GM21447 (cell line): Measurements from ENCODE around the gene SLC14A1.
A peak's percentile ranks its signal among the peaks of the same experiment; 100 is the strongest.

Experiments used
- ATAC-seq: cut with Tn5 transposase; IDR thresholded peaks from one replicate; pipeline ENCODE4 v1.9.1; 2021; ENCODE audit not compliant: unreplicated experiment

The SLC14A1 gene

GRCh38 chr18:45719106-45719505, 4.9 kb upstream of the SLC14A1 start:
- no peak for ATAC-seq

GRCh38 chr18:45722899-45723298, 1.1 kb upstream of the SLC14A1 start:
- ATAC-seq: peak; percentile 92

GRCh38 chr18:45724601-45725000, 620 bp downstream of the SLC14A1 start:
- ATAC-seq: no peak

GRCh38 chr18:45725336-45725735, 1.4 kb downstream of the SLC14A1 start:
- ATAC-seq: no peak

GRCh38 chr18:45726603-45727002, 2.6 kb downstream of the SLC14A1 start:
- no peak for ATAC-seq

- ATAC-seq: no peak
Measured at GRCh38 chr18:45727068-45727467, 3.1 kb downstream of the SLC14A1 start.

GRCh38 chr18:45728336-45729010, 4.5 kb downstream of the SLC14A1 start:
- no peak for ATAC-seq

GRCh38 chr18:45730832-45731575, 7.0 kb downstream of the SLC14A1 start:
- ATAC-seq: no peak

- no peak for ATAC-seq
Measured at GRCh38 chr18:45731716-45732115, 7.7 kb downstream of the SLC14A1 start.

GRCh38 chr18:45733535-45733934, 9.6 kb downstream of the SLC14A1 start:
- ATAC-seq: no peak

GRCh38 chr18:45734505-45734904, 10.5 kb downstream of the SLC14A1 start:
- no peak for ATAC-seq

GRCh38 chr18:45734944-45735343, 11.0 kb downstream of the SLC14A1 start:
- no peak for ATAC-seq

GRCh38 chr18:45738660-45739059, 14.7 kb downstream of the SLC14A1 start:
- ATAC-seq: no peak

- no peak for ATAC-seq
Measured at GRCh38 chr18:45739268-45739667, 15.3 kb downstream of the SLC14A1 start.

- no peak for ATAC-seq
Measured at GRCh38 chr18:45739848-45740247, 15.9 kb downstream of the SLC14A1 start.

- ATAC-seq: no peak
Measured at GRCh38 chr18:45741056-45741455, 17.1 kb downstream of the SLC14A1 start.

GRCh38 chr18:45745817-45746461, 22.0 kb downstream of the SLC14A1 start:
- ATAC-seq: no peak

- no peak for ATAC-seq
Measured at GRCh38 chr18:45748501-45748900, 24.5 kb downstream of the SLC14A1 start.

GRCh38 chr18:45749918-45750689, 26.1 kb downstream of the SLC14A1 start:
- ATAC-seq: peak; percentile 63

- ATAC-seq: no peak
Measured at GRCh38 chr18:45751766-45752165, 27.8 kb downstream of the SLC14A1 start.

GRCh38 chr18:45752681-45753080, 28.7 kb downstream of the SLC14A1 start:
- ATAC-seq: no peak
